Erythroblast (primary cell): ENCODE results near the gene DDX27.

Source experiments
- GATA1 ChIP-seq: IDR thresholded peaks from 2 replicates; pipeline ENCODE4 v1.6.1; 2011; ENCODE audit warnings: low read depth, mild to moderate bottlenecking, control low read depth, low read length, moderate library complexity
- POLR2A ChIP-seq: IDR thresholded peaks from 2 replicates; pipeline ENCODE4 v1.6.1; 2011; ENCODE audit warnings: mild to moderate bottlenecking, low read length

- TF ChIP-seq POLR2A (no peak), GATA1 (no peak)
These were observed 17.1 kb downstream of the DDX27 start for GRCh38 chr20:49236301-49236700.
